Measurements from ENCODE around the gene MET. TPM values are rescaled to one million over a fixed set of nuclear protein-coding genes. Genes with fewer than 3 reads are reported as not detected.

Gene MET
- total RNA-seq, 1 donor from 2014 or later: 23.6 TPM

- H3K27me3 Mint-ChIP-seq (ENCODE audit: low read depth): no peaks in the 10 kb centered on the region
- DNase-seq (ENCODE audit: low spot score): no peak
- peaks cover 2% of the 10 kb centered on the region for H3K36me3 Mint-ChIP-seq (ENCODE audit: low read depth)
- H3K4me3 Mint-ChIP-seq (ENCODE audit: unreplicated experiment): no peak overlapping the region
- no peaks in the 10 kb centered on the region for H3K9me3 Mint-ChIP-seq (ENCODE audit: low read depth)
- H3K4me1 Mint-ChIP-seq (ENCODE audit: low read depth): peaks cover 43% of the 10 kb centered on the region
- no peak for TF ChIP-seq CTCF (IDR thresholded peaks at IDR 0.05)
- peak overlapping the region; percentile 65 for H3K27ac Mint-ChIP-seq (ENCODE audit: unreplicated experiment)
Observed at GRCh38 chr7:116782177-116782711, 110.2 kb downstream of the MET start.

- H3K36me3 Mint-ChIP-seq (ENCODE audit: low read depth): peaks cover 5% of the 10 kb centered on the region
- H3K9me3 Mint-ChIP-seq (ENCODE audit: low read depth): no peaks in the 10 kb centered on the region
- H3K27ac Mint-ChIP-seq (ENCODE audit: unreplicated experiment): no peak overlapping the region
- DNase-seq (ENCODE audit: low spot score): no peak
- no peak for TF ChIP-seq CTCF (IDR thresholded peaks at IDR 0.05)
- H3K27me3 Mint-ChIP-seq (ENCODE audit: low read depth): no peaks in the 10 kb centered on the region
- no peak overlapping the region for H3K4me3 Mint-ChIP-seq (ENCODE audit: unreplicated experiment)
- H3K4me1 Mint-ChIP-seq (ENCODE audit: low read depth): peaks cover 28% of the 10 kb centered on the region
Observed at GRCh38 chr7:116783666-116784318, 111.8 kb downstream of the MET start.

- DNase-seq (ENCODE audit: low spot score): no peak
- Mint-ChIP-seq H3K36me3 (ENCODE audit: low read depth) (peaks cover 5% of the 10 kb centered on the region), H3K4me1 (ENCODE audit: low read depth) (peaks cover 24% of the 10 kb centered on the region), H3K9me3 (ENCODE audit: low read depth) (no peaks in the 10 kb centered on the region), H3K27me3 (ENCODE audit: low read depth) (no peaks in the 10 kb centered on the region), H3K27ac (ENCODE audit: unreplicated experiment) (no peak overlapping the region), H3K4me3 (ENCODE audit: unreplicated experiment) (no peak overlapping the region)
- TF ChIP-seq CTCF (IDR thresholded peaks at IDR 0.05): no peak
Observed at GRCh38 chr7:116784647-116785046, 112.7 kb downstream of the MET start.

GRCh38 chr7:116785843-116786242 is 113.8 kb downstream of the MET start:
- Mint-ChIP-seq H3K9me3 (ENCODE audit: low read depth) (no peaks in the 10 kb centered on the region), H3K27me3 (ENCODE audit: low read depth) (no peaks in the 10 kb centered on the region), H3K4me3 (ENCODE audit: unreplicated experiment) (no peak overlapping the region), H3K4me1 (ENCODE audit: low read depth) (peaks cover 21% of the 10 kb centered on the region), H3K27ac (ENCODE audit: unreplicated experiment) (no peak overlapping the region), H3K36me3 (ENCODE audit: low read depth) (peaks cover 6% of the 10 kb centered on the region)
- DNase-seq (ENCODE audit: low spot score): no peak
- no peak for TF ChIP-seq CTCF (IDR thresholded peaks at IDR 0.05)

- peaks cover 6% of the 10 kb centered on the region for H3K36me3 Mint-ChIP-seq (ENCODE audit: low read depth)
- no peak overlapping the region for H3K27ac Mint-ChIP-seq (ENCODE audit: unreplicated experiment)
- H3K9me3 Mint-ChIP-seq (ENCODE audit: low read depth): no peaks in the 10 kb centered on the region
- H3K27me3 Mint-ChIP-seq (ENCODE audit: low read depth): no peaks in the 10 kb centered on the region
- no peak overlapping the region for H3K4me3 Mint-ChIP-seq (ENCODE audit: unreplicated experiment)
- DNase-seq (ENCODE audit: low spot score): no peak
- peaks cover 12% of the 10 kb centered on the region for H3K4me1 Mint-ChIP-seq (ENCODE audit: low read depth)
- TF ChIP-seq CTCF (IDR thresholded peaks at IDR 0.05): peak; percentile 72
Observed at GRCh38 chr7:116786791-116787443, 114.9 kb downstream of the MET start.

All from chondrocyte (in vitro differentiated cells).